GM21515 (cell line): ENCODE measurements around the gene SEC24C.
"Not testable (repeated sequence)": the region's sequence is repeated elsewhere in the genome, so short reads cannot be mapped to it uniquely, and the experiment has no call there.

ENCODE experiments used
- ATAC-seq: cut with Tn5 transposase; IDR thresholded peaks from one replicate; pipeline ENCODE4 v1.9.1; 2021; ENCODE audit not compliant: unreplicated experiment

The SEC24C gene

DNA sequence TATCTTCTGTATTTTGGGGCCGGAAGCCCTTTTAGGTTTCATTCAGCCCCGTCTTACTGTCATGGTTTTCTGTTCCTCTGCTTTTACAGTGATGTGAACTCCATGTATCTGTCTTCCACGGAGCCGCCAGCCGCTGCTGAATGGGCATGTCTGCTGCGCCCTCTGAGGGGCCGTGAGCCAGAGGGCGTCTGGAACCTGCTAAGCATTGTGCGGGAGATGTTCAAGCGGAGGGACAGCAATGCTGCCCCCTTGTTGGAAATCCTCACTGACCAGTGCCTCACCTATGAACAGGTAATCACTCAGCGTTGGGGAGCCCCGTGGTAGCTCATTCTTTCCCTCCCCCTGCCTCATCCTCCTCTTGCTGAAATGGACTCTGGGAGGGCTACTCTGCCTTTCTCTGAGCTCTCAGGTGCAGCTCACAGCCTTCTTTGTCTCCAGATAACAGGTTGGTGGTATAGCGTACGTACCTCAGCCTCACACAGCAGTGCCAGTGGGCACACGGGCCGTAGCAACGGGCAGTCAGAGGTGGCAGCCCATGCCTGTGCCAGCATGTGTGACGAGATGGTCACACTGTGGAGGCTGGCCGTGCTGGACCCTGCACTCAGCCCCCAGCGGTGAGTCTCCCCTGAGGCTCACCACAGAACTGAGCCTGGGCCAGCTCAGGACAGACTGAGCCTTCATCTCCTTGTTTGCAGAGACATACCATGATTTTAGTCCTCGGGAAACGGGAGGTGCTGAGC is 46.9 kb downstream of the SEC24C start:
- ATAC-seq = no peak

DNA sequence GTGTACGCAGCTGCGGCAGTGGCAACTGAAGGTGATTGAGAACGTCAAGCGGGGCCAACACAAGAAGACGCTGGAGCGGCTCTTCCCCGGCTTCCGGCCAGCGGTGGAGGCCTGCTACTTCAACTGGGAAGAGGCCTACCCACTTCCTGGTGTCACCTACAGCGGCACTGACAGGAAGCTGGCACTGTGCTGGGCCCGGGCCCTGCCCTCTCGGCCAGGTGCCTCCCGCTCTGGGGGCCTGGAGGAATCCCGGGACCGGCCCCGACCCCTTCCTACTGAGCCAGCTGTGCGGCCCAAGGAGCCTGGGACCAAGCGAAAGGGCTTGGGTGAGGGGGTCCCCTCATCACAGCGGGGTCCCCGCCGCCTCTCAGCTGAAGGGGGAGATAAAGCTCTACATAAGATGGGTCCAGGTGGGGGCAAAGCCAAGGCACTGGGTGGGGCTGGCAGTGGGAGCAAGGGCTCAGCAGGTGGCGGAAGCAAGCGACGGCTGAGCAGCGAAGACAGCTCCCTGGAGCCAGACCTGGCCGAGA is 47.8 kb downstream of the SEC24C start:
- ATAC-seq = no peak

DNA sequence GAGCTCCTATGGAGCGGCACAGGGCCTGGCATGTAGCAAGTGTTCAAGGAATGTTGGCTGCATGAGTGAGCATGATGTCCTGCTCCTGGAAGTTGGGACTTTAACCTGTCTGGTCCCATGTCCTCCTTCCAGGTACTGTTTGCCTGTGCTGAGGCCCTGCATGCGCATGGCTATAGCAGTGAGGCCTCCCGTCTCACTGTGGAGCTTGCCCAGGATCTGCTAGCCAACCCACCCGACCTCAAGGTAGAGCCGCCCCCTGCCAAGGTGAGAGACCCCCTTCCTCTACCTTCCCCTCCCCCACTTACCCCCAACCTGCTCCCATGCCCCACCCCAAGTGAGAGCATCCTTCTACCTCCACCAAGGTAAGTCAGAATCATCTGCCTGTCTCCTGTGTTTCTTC is 49.3 kb downstream of the SEC24C start:
- ATAC-seq = no peak

DNA sequence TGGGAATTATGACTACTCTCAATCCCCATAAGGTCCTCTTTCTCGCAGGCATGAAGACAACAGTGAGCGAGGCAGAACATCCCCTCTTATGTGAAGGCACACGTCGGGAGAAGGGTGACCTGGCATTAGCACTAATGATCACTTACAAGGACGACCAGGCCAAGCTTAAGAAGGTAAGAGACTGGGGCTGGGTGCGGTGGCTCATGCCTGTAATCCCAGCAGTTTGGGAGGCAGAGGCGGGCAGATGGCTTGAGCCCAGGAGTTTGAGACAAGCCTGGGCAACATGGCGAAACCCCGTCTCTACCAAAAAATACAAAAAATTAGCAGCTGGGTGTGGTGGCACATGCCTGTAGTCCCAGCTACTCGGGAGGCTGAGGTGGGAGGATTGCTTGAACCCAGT is 51.3 kb downstream of the SEC24C start:
- not testable (repeated sequence) for ATAC-seq

DNA sequence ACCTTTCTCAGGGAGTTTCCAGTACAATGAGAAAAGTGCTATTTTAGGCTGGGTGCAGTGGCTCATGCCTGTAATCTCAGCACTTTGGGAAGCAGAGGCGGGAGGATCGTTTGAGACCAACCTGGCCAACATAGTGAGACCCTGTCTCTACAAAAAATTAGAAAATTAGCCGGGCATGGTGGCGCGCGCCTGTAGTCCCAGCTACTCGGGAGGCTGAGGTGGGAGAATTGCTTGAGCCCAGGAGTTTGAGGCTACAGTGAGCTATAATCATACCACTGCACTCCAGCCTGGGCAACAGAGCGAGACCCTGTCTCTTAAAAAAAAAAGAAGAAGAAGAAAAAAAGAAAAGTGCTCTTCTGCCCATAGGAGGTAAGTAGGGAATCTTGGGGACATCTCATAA is 51.9 kb downstream of the SEC24C start:
- not testable (repeated sequence) for ATAC-seq

DNA sequence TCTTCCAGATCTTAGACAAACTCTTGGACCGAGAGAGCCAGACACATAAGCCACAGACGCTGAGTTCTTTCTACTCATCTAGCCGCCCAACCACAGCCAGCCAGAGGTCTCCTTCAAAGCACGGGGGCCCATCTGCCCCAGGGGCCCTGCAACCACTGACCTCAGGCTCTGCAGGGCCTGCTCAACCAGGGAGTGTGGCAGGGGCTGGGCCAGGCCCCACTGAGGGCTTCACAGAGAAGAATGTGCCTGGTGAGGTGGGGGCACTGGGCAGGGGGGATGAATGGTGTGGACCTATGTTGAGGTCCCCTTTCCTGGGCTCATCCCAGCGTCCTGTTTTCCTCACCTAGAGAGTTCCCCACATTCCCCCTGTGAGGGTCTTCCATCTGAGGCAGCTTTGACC is 52.6 kb downstream of the SEC24C start:
- ATAC-seq = no peak

DNA sequence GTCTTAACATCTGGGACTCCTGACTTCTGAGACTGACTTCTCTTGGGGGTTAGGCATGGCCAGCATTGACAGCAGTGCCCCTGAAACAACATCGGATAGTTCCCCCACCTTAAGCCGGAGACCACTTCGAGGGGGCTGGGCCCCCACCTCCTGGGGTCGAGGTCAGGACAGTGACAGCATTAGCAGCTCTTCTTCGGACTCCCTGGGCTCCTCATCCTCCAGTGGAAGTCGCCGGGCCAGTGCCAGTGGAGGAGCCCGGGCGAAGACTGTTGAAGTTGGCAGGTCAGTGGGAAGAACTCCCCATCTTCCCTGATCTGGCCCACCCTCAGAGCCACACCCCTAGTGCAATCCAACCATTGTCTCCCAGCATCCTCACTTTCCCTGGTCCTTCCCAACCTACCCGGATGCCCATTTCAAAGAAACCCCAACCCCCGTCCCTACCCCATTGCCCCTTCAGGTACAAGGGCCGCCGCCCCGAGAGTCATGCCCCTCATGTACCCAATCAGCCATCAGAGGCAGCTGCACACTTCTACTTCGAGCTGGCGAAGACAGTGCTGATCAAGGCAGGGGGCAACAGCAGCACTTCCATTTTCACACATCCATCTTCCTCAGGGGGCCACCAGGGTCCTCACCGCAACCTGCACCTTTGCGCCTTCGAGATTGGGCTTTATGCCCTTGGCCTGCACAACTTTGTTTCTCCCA is 53.3 kb downstream of the SEC24C start:
- no peak for ATAC-seq

DNA sequence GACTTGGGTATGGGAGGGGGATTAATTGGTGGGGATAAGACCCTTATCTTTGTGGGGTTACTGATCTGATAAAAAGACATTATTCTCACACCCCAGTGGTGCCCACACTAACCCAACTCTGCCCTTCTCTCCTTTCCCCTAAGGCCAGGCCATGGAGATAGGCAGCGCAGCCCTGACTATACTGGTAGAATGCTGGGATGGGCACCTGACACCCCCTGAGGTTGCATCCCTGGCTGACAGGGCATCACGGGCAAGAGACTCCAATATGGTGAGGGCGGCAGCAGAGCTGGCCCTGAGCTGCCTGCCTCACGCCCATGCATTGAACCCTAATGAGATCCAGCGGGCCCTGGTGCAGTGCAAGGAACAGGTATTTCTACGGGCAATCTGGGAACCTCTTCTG is 53.9 kb downstream of the SEC24C start:
- ATAC-seq = no peak

DNA sequence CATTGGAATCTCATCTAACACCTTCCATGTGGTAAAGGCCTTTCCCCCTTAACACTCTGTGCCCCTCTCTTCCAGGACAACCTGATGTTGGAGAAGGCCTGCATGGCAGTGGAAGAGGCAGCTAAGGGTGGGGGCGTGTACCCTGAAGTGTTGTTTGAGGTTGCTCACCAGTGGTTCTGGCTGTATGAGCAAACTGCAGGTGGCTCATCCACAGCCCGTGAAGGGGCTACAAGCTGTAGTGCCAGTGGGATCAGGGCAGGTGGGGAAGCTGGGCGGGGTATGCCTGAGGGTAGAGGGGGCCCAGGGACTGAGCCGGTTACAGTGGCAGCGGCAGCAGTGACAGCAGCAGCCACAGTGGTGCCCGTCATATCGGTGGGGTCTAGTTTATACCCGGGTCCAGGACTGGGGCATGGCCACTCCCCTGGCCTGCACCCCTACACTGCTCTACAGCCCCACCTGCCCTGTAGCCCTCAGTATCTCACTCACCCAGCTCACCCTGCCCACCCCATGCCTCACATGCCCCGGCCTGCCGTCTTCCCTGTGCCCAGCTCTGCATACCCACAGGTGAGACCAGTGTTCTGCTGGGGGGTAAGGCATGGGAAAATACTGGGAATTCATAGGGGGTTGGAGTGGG is 54.9 kb downstream of the SEC24C start:
- ATAC-seq = no peak

DNA sequence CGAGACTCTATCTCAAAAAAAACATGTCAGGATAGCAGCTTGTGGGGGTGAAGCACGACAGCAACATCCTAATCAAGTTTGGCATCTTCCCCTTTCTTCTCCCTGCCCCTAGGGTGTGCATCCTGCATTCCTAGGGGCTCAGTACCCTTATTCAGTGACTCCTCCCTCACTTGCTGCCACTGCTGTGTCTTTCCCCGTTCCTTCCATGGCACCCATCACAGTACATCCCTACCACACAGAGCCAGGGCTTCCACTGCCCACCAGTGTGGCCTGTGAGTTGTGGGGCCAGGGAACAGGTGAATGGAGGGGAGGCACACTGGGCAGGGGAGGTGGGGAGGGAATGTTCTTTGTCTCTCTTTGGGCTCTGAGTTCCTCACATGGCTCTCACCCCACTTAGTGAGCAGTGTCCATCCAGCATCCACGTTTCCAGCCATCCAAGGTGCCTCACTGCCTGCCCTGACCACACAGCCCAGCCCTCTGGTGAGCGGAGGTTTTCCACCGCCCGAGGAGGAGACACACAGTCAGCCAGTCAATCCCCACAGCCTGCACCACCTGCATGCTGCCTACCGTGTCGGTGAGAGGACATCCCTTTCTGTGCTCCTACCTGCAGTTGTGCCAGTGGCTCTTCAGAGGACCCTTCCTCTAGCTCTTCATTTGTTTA is 55.9 kb downstream of the SEC24C start:
- ATAC-seq = no peak

DNA sequence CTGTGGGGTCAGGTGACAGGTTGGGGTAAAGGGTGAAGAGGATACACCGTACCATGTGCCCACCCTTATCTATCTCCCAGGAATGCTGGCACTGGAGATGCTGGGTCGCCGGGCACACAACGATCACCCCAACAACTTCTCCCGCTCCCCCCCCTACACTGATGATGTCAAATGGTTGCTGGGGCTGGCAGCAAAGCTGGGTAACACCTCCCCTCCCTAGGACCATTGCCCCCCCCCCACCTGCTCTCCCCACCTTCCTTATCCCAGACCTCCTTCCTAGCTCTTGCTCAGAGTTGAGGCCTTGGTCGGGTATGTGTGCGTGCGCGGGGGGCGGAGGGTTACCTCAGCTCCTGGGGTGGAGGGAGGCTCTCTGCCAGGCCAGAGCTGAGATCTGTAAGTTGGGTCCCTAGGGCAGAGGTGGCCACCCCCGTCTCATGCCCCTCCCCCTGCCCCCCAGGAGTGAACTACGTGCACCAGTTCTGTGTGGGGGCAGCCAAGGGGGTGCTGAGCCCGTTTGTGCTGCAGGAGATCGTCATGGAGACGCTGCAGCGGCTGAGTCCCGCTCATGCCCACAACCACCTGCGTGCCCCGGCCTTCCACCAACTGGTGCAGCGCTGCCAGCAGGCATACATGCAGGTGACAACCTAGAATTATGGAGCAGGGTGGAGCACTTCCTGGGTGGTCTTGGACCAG is 56.5 kb downstream of the SEC24C start:
- no peak for ATAC-seq

DNA sequence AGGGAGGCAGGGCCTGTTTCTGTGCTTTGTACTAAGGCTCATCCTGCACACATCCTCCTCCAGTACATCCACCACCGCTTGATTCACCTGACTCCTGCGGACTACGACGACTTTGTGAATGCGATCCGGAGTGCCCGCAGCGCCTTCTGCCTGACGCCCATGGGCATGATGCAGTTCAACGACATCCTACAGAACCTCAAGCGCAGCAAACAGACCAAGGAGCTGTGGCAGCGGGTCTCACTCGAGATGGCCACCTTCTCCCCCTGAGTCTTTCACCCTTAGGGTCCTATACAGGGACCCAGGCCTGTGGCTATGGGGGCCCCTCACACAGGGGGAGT is 57.0 kb downstream of the SEC24C start:
- ATAC-seq = no peak

DNA sequence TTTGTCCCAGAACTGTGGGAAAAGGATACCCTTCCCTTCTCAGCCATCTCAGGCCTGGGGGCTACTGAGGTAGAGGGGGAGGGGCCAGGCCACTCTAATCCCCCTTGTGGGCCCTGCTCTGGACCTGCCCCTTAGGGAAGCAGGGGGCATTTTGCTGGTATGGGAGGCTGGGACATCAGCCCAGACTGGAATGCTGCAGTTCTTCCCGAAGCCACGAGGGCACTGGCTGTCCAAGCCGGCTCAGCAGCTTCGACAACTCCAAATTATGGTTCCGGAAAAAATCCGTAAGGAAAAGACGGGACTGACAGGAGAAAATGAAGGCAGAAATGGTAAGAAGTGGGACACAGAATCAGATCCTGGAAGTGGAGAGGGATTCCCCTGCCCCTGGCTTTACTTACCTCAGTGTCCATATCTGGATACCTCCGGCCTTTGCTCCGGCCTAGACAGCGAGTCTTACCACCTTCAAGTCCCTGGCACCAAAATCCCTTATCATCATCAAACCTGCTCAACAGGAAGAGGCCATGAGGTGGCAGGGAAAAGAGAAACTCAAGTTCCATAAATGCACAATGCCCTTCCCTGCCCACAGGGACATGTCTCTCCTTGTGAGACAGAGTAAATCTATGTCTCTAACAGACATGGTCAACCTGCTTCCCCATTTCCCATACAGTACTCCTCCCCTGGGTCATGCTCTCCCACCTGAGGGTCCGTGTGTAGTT is 58.3 kb downstream of the SEC24C start:
- ATAC-seq = no peak

DNA sequence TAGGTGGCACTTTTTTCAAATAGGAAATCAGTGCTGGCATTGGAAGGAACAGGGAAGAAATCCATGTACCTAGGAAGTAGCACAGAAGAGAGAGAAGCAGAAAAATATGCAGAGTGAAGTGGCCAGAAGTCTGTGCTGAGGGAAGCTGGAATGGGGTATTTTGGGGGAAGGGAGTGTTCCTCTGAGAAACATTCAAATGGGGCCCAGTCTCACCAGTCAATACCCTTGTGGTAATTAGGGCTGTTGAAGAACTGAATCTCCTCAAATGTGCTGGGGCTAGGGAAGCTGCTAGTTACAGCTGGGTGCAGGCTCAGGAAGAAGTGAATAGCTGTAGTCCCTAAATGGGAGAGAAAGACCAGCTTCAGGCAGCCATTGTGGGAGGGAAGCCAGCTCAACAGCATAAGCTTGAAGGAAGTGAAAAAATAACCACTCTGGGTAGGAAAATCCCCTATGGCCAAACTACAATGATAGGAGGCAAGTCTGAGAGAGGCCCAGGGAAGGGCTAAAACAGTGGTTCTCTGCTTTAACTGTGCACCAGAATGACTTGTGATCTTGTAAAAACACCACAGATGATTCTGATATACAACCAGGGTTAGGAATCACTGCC is 59.6 kb downstream of the SEC24C start:
- no peak for ATAC-seq

DNA sequence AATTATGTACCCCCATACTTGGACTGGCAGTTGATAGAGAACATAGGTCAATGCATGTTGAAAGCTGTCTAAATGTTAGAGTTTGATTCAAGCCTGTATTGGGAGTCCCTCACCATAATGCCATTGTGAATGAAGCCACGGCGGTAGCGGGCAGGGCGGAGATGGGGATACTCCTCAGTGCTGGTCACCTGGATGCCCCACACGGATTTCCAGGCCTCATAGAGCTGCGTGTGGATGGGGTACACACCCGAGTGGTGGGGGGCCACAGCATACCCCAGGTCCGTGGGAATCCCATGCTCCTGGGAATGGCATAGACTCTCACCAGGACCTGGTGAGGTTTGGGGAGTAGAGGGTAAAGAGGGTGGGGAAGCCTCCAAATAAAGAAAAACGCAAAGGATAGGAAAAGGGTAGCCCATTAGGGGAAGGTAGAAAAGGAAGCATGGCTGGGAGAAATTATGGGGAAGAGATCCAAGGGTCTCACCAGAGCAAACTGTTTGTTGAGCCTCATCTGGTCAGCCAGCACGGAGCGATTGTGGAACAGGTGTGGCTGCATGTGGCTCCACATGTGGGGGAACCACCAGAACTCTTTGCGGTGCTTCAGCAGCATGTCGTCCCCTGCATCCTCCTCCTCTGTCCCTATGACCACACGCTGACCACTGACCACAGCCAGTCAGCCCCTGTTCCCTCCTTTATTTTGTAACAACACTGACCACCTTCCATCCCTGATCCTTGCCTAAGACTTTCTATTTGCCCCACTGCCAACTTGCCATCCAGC is 62.2 kb downstream of the SEC24C start:
- no peak for ATAC-seq

DNA sequence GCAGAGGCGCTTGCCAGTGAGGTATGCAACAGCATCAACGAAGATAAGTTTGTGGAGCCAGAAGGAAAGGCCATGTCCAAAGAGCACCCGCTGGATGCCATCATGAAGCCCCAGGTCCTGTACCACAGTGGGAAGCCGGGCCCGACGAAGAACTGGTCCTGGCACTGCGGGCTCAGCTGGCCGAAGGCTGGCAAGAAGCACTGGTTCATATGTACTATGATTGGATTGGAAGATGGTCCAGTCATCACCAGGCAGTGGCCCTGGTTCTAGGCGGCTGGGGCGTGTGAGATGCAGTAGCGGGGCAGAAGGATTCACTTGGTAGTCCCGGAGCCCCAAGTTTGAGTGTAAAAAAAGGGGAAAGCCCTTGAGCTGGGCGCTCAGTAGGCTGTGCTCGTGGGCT is 63.3 kb downstream of the SEC24C start:
- no peak for ATAC-seq

DNA sequence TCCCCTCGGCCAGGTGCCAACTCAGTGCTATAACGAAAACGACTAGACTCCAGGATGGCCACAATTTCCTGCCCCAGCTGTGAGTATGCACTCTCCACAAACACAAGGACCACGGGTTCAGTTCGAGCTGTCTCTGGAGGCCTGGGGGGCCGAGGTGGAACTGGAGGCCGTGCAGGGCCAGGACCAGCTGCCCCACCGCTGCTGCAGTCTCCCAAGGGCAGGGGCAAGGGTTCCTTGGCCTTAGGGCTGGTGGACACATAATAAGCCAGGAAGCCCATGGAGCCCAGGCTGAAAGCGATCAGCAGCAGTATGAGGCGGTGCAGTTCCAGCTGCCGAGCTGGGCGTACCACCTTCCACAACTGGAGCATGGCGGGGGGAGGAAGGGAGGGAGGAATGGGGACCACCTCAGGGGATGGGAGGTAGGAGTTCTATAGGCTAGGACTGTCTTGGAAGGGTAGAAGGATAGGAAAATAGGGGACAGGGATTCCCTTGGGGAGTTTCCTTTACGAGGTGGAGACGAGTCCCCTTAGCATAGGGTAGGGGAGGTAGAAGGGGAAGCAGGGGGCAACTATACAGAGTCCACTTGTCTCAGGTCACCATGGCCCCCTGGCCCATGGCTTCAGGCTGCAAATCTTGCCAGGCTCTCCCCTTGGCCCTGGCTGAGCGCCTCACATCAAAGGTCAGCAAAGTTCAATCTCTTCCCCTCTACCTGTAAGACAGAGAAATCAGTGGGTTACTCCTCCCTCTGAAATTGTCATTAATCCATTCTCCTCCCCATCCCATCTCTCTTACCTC is 64.0 kb downstream of the SEC24C start:
- ATAC-seq = no peak

DNA sequence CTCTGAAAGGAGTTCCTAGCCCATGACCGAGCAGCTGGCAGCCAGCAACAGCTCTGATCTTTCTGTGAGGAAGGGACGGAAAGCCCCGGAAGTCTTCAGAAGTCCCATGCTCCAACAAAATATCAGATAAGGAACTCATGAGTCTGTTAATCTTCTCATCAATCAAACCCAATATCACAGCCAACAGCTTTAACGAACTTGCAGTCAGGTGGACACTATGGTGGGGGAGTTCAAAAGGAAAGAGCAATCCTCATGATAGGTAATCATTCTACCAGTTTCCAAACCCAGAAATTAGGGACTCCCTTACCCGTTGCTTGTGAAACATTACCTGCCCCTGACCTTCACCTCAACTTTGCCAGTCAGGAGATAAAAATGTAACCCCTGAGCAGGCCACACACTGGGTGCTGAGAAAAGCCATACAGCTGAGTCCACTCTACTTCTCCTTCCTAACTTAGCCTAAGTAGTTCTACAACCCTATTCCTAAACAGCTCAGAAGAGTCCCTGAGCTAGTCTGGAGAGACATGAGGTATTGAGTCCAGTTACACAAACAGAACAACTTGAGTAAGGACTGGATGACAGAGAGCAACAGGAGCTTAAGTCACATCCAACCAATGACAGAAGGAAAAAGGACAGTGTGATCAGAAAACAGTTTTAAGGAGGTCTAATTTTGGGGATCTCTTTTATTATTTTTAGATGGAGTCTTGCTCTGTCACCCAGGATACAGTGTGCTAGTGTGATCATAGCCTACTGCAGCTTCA is 65.1 kb downstream of the SEC24C start:
- no peak for ATAC-seq
